COR-L47 (cell line): ENCODE results near the gene PPCDC.

Experiments
- DNase-seq: peaks from one replicate; lab custom pipeline; 2025; lab: John Stamatoyannopoulos, UW

PPCDC gene

DNA sequence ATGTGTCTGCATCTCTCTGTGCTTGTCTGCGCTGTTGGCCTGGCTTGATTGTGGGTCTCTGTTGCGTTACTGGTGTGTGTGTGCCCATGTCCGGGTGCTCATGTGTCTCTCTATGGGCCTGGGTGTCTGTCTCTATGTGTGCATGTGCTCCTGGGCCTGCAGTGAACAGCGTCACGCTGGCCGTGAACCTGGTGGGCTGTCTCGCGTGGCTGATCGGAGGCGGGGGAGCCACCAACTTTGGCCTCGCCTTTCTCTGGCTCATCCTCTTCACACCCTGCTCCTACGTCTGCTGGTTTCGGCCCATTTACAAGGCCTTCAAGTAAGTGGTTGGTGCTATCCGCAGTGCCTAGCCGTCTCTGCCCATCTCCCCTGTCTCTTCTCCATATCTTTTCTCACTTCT lies 7.0 kb upstream of the PPCDC start:
- DNase-seq = no peak

DNA sequence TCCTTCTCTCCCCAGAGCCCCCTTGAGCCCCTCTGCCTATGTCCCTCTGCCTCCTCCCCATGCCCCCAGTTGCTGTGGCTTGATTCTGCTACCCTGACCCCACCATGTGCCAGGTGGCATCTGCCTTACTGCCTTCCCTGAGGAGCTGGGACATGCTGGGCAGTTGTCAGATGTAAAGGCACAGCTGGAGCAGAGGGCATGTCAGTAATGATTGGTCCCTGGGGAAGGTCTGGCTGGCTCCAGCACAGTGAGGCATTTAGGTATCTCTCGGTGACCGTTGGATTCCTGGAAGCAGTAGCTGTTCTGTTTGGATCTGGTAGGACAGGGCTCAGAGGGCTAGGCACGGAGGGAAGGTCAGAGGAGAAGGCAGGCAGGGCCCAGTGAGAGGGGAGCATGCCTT lies 3.5 kb upstream of the PPCDC start:
- DNase-seq = no peak

DNA sequence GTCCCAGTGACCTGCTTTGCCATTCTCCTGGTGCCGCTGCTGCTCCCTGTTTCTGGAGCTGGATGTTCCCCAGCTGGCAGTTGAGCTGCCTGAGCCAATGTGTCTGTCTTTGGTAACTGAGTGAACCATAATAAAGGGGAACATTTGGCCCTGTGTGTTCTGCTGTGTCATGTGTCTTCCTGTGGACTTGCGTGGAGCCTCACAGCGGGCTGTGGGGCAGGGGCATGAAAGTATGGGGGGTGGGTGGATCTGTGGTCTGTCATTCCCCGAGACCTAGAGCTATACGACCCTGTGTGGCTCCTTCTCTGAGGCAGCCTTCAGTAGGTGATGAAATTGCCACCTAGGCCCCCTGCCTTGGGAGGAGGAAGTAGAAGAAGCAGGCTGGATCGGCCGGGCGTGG lies 2.0 kb upstream of the PPCDC start:
- no peak for DNase-seq

DNA sequence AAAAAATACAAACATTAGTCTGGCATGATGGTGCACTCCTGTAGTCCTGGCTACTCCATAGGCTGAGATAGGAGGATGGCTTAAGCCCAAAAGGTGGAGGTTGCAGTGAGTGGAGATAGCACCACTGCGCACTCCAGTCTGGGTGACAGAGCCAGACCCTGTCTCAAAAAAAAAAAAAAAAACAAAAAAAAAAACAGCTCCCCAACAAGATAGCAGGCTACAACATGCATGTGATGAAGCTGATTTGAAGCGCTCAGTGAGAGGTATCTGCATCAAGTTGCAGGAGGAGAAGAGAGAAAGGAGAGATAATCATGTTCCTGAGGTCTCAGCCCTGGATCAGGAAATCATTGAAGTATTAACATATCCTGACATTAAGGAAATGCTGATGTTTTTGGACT lies 608 bp upstream of the PPCDC start:
- no peak for DNase-seq

DNA sequence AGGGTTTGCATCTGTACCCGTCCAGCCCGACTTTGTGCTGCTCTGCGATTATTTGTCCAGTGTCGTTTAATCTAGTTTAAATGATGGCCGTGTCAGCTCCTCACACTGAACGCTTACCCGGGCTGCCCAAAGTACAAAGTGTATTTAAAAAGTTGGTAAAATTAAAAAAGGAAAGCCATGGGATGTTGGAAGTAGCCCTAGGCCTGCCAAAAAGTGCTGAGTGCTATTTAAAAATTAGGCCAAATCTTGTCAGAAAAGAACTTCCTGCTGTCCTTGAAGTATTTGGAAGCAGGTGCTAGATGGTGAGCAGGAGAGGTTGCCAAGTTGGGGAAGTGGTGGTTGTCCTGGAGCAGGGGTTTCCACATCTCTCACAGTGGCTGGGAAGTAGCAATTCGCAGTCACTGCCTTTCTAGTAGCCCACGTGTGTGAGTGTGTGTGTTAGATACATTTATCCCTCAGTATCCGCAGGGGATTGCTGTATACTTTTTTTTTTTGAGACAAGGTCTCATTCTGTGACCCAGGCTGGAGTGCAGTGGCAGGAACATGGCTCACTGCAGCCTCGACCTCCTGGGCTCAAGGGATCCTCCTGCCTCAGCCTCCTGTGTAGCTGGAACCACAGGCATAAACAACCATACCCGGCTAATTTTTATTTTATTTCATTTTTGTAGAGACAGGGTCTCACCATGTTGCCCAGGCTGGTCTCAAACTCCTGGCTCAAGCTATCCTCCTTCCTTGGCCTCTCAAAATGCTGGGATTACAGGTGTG lies 664 bp downstream of the PPCDC start:
- DNase-seq = no peak

DNA sequence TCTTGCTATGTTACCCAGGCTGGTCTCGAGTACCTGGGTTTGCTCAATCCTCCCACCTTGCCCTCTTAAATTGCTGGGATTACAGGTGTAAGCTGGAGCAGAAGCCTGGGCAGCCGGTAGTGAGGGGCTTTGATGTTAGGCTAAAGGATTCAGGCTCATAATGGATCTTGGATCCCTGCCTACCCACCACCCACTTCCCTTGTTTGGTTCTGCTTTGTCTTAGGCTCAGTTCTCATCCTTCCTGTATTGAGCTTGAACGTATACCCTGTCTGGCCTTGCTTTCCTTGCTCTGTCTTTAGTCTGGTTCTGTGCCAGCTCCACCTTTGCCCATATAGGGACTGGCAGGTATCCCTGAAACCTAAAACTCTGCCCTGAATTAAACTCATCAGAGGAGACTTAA lies 1.7 kb downstream of the PPCDC start:
- no peak for DNase-seq

DNA sequence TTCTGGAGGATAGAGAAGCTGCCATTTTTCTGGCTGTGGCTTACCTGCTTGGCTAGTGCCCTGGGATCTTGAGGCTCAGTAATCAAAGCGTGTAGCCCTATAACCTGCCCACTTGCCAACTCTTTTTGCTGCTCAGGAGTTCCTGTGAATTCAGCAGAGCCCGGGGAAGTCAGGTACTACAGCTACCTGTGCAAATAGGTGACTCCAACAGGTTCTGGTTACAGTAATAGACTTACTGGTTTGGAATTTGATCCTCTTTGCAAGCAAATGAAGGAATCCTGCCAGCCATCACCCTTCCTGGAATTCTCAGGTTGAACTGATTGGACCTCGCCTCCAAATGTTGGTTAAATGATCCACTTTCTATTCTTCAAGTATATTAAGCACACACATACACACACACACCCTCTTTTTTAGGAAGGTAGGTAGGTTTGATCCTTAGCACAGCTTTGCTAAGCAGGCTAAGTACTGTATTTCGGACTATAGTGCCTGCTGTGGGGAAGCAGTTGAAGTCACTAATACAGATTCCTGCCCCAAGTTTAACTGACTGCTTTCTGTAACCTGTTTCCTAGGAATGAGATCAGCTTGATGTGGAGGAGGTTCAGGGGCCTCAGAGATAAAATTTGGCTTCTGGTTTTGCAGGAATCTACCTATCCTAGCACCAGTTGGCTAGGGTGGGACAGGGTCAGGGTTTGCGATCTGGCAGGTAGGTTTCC lies 2.3 kb downstream of the PPCDC start:
- no peak for DNase-seq

DNA sequence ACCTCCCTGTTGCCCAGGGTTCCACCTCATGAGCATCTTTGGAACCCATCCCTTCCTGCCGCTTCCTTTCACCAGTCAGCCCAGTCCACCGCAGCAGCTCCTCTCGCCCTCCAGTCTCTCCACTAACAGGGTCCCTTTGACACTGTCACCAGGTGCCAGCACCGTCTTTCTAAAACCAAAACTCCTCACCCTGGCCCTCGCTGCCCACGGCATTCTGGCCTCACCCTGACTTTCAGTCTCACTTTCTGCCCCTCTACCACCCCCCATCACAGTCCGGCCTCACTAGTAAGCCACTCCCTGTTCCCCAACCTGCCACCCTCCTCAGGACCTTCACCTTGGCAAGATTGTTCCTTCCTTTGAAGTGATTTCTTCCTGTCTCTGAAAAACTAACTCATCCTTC lies 4.2 kb downstream of the PPCDC start:
- DNase-seq = no peak

DNA sequence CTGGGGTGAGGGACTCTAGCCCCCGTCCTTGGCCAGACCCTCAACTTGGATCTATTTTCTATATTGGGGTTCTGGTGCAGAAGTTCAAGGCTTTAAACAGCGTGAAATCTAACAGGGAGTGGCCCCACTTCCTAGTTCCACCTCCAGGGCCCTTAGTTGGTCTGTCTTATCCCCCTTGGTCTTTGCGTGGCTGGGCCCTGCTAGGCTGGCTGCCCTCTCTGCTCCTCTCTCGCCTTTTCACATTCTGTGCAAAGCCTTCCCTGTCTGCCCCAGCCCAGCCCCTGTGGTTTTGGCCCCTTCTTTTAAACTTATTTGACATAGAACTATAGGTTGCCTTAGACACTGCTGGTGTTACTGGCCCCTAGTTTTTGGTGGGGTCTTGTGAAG lies 5.6 kb downstream of the PPCDC start:
- no peak for DNase-seq

DNA sequence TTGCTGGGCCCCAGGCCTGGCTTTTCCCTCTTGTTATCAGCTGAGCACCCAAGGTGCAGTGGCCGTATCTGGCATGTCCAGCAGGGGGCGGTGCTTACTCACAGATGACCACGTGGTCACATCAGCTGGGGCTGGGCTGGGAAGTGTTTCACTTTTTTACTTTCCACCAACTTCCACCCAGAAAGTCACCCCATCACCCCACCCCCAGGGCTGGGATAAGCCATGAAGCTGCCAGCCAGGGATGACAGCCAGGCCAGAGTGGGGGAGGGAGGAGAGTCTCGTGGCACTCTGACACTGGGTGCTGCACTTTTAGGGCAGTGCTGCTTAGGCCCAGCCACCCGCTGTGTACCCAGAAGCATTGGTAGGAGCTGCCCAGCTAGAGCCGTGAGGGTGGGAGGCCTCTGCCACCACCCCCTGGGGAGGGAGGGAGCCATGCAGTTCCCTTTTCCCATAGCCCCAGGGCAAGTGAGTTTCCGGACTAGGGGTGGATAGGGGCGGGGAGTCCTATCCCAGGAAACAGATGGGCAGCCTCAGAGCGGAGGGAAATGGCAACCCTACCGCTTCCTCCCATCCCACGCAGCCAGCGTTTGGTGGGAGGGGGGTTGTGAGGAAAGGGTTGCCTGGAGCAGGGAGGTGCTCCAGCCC lies 6.1 kb downstream of the PPCDC start:
- peak; percentile 70 for DNase-seq

DNA sequence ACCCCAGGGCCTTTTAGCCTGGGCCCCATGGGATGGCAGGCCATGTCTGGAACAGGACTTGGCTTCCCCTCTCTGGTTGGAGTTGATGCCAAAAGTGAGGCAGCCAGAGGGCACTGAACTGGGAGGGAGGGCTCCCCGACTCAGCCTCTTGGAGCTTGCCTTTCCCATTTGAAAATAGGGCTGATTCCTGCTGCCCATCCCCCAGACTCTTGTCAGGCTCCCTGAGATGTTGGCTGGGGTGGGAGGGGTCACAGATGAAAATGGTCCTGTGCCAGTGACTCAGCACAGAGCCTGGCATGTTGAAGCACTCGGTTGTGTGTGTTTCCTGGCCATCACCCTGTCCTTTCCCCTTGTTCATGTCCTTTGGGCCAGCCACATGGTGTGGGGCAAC lies 6.6 kb downstream of the PPCDC start:
- no peak for DNase-seq

DNA sequence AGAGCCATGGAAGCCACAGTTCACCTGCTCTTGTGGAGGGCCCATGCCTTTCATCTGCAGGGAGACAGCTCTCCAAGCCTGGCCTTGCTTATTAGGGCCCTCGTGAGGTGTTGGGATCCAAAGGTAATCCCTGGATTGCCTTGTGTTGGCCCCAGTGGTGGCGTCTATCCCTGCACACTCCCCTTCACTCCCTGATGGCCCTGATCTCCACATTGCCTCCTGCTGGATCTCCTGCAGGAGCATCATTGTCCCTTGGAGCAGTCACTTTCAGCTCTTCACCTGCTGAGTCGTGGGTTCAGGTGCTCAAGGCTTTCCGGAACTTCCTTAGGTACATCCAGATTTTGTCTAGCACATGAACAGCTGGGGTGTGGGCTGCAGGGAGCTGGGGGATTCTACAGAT lies 7.0 kb downstream of the PPCDC start:
- DNase-seq = no peak

DNA sequence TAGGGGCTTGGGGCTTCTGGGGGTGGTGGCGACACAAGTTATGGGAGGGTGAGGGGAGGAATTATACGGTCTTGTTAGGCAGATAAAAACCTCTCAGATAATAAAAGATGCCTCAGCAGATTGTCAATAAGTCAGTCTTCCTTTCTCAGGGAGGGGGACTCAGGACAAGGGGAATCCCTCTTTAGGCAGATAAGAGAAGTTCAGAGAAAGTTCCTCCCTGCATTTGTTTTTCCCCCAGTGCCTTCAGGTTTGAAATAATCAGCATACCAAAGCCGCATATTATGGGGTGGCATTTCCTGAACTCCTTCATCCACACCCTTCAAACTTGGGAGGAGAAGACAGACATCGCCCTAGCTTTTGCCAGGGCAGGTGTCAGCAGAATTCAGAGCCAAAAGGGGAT lies 8.5 kb downstream of the PPCDC start:
- no peak for DNase-seq

DNA sequence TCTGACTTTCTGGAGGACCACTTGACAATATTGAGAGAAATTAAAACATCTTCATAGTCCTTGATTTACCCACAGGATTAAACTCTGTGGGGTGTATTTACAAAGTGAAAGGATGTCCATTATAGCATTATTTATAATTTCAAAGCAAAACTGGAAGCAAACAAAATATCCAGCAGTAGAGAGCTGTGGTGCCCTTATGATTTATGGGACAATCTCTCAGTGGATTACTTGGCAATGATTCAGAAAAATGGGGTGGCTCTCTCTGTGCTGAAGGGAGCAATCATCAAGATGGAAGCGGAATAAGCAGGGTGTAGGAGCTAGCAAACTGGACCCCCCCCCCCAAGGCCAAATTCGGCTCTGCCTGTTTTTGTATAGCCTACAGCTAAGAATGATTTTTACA lies 9.0 kb downstream of the PPCDC start:
- no peak for DNase-seq

DNA sequence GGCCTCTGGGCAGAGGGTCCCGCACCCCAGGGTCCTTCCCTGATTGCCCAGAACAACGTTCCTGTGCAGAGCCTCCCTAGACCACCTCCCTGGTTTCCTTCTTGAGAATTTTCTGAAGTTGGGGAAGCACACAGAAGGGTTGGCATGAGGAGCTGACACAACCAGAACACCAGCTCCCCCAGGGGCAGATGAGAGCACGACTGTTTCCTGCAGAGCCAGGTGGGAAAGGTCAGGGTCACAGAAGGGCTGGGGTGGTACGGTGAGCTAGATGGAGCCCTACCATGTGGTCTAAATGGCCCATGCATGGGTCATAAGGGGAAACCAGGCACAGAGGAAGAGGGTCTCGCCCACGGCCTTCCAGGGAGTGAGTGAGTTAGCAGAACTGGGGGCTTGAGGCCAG lies 10.4 kb downstream of the PPCDC start:
- no peak for DNase-seq

DNA sequence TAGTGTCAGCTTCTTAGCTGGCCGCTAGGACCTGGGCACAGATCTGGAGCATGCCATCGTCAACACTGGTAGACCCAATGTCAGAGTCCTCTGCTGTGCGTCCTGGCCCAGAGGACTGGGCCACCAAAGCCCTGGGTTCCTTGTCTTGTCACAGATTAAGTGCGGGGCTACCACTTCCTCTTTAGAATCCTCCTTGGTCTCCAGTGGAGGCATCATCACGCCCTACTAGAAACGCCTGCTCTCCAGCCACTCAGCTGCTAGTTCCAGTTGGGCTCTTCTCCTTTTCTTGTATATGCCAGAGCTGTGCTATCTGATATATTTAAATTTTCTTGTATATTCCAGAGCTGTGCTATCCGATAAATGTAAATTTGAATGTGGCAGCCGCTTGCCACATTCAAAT lies 11.2 kb downstream of the PPCDC start:
- no peak for DNase-seq

DNA sequence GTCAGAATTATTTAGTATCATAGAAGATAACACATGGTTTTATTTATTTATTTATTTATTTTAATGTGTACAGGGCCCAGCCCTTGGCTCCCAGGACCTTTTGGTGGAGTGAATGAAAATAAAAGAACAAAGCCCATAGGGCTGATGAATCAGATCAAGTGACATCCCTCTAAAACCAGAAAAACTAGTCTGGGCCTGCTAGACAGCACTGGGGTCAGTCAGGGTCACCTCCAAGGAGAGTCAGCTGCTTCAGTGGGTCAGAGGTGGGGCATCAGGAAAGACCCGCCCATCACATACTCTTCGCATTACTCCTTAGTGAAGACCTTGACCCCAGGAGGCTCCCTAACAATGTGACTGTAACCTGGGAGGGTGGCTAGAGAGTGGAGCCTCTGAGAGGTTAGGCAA lies 12.8 kb downstream of the PPCDC start:
- no peak for DNase-seq

DNA sequence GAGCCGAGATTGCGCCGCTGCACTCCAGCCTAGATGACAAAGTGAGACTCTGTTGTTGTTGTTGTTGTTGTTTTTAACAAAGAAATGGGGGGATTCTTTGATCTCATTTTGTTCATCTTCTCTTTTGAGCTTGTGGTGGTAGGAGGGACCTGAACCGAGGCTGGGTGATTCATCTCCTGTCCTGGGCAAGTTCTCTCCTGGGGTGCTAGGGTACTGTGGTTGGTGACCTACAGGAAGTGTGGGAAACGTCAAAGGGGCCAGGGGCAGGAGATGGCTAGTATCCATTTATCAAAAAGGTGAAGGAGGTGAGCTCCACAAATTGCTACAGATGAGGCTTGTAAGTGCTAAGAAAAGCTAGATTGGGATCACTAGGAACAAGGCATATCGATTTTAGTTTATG lies 14.3 kb downstream of the PPCDC start:
- no peak for DNase-seq

DNA sequence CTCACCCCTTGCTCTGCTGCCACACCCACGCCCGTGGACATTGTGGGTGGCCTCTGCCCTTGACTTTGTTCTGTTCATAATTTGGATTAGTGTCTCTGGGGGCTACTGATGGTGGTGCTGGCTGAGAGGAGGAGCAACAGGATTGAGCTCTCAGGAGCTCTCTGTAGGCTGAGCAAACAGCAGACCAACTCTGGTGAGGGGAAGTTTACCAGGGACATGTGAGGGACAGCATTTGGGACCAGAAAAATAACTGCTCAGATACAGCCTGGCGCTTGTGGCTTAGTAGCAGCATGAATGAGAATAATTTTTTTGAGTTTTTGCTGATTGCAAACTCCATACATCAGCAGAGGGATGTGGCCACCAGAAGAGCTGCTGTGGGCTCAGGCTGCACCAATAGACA lies 14.8 kb downstream of the PPCDC start:
- DNase-seq = no peak

DNA sequence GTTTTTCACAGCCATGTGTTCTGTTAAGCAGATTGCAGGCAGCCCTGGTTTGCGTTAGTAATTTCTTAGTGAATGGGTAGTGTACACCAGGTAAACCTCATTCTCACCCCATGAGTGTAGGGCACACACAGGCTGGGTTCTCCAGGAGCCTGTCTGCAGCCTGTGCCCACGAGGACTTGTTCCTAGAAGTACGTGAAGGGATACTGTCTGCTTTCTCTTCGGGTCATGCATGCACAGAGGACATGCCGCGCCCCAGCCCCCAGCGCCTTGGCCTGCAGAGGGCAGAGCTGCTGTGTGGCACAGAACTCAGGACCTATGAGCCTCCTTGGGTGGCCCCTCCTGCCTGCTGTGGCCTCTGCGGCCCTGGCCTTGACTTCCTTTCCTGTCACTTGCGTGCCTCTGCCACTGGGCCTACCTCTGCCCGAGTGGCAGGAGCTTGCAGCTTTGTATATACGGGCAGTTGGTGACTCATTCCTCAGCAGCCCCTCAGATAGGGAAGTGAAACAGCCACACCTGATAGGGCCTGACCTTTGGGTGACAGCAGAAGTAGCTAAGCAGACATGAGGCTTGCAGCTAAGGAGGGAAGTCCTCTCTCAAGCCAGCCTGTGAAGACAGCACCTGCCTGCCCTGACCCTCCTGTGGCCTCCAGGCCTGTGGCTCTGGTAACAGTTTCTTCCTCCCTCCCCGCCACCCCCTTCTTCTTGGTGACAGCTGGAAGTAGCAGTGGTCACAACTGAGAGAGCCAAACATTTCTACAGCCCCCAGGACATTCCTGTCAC lies 19.5 kb downstream of the PPCDC start:
- no peak for DNase-seq

DNA sequence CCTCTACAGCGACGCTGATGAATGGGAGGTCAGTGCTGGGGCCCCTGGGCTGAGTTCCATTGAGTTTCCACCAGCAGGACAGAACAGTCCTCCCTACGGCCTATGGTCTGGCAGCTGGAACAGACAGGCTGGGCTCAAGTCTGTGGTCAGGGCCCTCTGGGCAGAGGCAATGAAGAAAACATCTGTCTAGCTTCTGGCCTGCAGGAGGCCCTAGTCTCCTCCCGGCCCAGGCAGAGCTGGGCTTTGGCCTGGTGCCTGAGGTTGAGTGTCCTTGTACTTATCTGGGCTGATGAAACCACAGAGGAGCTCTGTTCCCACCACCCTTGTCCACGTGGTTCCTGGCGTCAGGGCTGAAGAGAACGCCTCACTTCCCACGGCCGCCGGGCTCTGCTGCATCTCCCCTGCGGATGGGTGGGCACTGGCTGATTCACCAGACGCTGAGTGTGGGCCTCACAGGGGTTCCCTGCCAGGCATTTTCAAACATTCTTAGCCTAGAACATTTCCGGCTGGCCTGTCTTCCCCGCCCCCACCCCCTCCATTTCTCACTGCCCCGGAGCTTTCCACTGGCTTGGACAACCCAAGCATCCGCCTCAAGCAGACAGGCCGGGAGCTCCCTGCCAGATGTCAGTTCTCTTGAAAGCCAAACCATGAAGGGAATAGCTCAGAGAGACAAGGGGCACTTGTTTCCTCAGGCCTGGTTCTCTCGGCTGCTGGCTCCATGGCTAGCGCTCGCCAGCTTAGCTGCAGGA lies 20.3 kb downstream of the PPCDC start:
- no peak for DNase-seq
